CD4-positive, alpha-beta memory T cell (primary cell): ENCODE measurements around the gene DEDD. TPM values are rescaled to one million over a fixed set of nuclear protein-coding genes. Genes with fewer than 3 reads are reported as not detected.

Experiments
- CTCF ChIA-PET: fragments of 350-600 bp; sonication (Branson Sonifier 250); formaldehyde crosslinking; loops from one replicate; lab custom pipeline; 2021; ENCODE audit warnings: inconsistent platforms; ENCODE audit not compliant: partially characterized antibody; lab: Charles Lee
- POLR2A ChIA-PET: fragments of 350-600 bp; sonication (Branson Sonifier 250); formaldehyde crosslinking; loops from one replicate; lab custom pipeline; 2021; ENCODE audit not compliant: partially characterized antibody; lab: Charles Lee
- DNase-seq, 5 donors: peaks; one replicate each; pipeline versions ENCODE4 v3.0.0 to v3.0.0-alpha.2; 2020 to 2022; ENCODE audit warnings: mixed read lengths in 1 of 5
- H3K27ac ChIP-seq: one replicate; pipeline ENCODE4 v1.7.0; 2013; ENCODE audit warnings: low read depth, low read length
- H3K27me3 ChIP-seq: 2 replicates; pipeline ENCODE4 v1.7.0; 2013; ENCODE audit warnings: mild to moderate bottlenecking, low read length, moderate library complexity; ENCODE audit not compliant: insufficient read depth
- H3K36me3 ChIP-seq: 2 replicates; pipeline ENCODE4 v1.7.0; 2013; ENCODE audit warnings: mild to moderate bottlenecking, low read length, moderate library complexity; ENCODE audit not compliant: insufficient read depth
- H3K4me1 ChIP-seq: 2 replicates; pipeline ENCODE4 v1.7.0; 2013; ENCODE audit warnings: mild to moderate bottlenecking, low read length, moderate library complexity; ENCODE audit not compliant: insufficient read depth
- H3K4me3 ChIP-seq, 2 donors: one replicate each; pipeline ENCODE4 v1.7.0; 2013; ENCODE audit warnings: low read length in 2 of 2, mild to moderate bottlenecking in 1 of 2
- H3K9me3 ChIP-seq, 2 donors: one replicate each; pipeline ENCODE4 v1.7.0; 2013; ENCODE audit warnings: low read length in 2 of 2, control low read depth in 1 of 2; ENCODE audit not compliant: control insufficient read depth in 1 of 2
- H3K27ac Mint-ChIP-seq, 7 donors: one replicate each; pipeline ENCODE4 v1.8.0; 2020 to 2021; ENCODE audit warnings: mixed read lengths in 7 of 7, mild to moderate bottlenecking in 6 of 7, inconsistent platforms in 3 of 7, moderate library complexity in 3 of 7
- H3K27me3 Mint-ChIP-seq, 2 donors: one replicate each; pipeline ENCODE4 v1.8.0; 2020 to 2021; ENCODE audit warnings: mixed read lengths in 2 of 2
- H3K36me3 Mint-ChIP-seq, 2 donors: one replicate each; pipeline ENCODE4 v1.8.0; 2020 to 2021; ENCODE audit warnings: mixed read lengths in 2 of 2, inconsistent platforms in 1 of 2, mild to moderate bottlenecking in 1 of 2
- H3K4me1 Mint-ChIP-seq, 4 donors: one replicate each; pipeline ENCODE4 v1.8.0; 2020 to 2021; ENCODE audit warnings: mixed read lengths in 4 of 4, mild to moderate bottlenecking in 1 of 4
- H3K4me3 Mint-ChIP-seq, 8 donors: one replicate each; pipeline ENCODE4 v1.8.0; 2020 to 2021; ENCODE audit warnings: mixed read lengths in 8 of 8, mild to moderate bottlenecking in 7 of 8, moderate library complexity in 6 of 8, inconsistent platforms in 3 of 8
- H3K9me3 Mint-ChIP-seq, 8 donors: one replicate each; pipeline ENCODE4 v1.8.0; 2020 to 2021; ENCODE audit warnings: mixed read lengths in 8 of 8, mild to moderate bottlenecking in 5 of 8, inconsistent platforms in 3 of 8, moderate library complexity in 1 of 8
- intact Hi-C: fragments of 100-400 bp; cut with micrococcal nuclease; formaldehyde crosslinking; loops from one replicate; pipeline ENCODE4 v1.15.1; 2023
- polyA plus RNA-seq, 2 donors: library from polyadenylated mRNA; unstranded; fragments of 300-500 nt; fragmentation: Illumina TruSeq; gene quantifications; one replicate each; pipeline ENCODE4 v1.2.3, GENCODE V29; 2021
- total RNA-seq, 2 experiments: library from RNA; stranded (reverse); gene quantifications; one replicate each; pipeline ENCODE4 v1.2.3, GENCODE V29; 2021

The DEDD gene
- total and polyA plus RNA-seq, 4 experiments from 2014 or later: 39.1 to 42.0 (median 41.1) TPM

DNA sequence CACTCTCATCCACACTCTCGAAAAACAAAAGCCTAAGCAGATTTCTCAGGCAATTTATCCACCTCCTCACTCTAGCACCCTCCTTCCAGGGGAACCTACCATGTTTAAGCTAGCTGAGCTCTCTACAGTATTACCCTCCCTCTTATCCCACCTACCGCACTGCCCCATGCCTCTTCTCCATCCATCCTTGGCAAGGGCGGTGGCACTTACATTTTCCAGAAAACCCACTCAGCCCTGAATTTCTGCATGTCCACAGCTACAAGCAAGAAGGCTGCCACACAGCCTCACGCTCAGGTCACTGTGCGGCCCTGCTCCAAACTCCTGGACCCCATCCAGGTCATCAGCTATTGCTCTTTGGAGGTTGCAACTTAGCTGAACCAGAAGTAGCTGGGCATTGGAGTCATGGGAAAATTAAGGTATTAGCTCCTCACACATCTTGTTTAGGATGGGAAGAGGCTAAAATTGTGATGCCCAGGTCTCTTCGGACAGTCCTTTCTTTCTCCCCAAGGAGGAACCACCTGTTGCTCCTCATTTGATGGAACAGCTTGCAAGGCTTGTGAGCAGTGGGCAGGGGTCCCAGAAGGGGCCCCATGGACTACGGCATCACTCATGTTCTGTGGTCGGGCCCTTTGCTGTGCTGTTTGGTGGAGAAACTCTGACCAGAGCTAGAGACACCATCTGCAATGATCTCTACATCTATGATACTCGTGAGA is 33.2 kb downstream of the DEDD start:
- Histone ChIP-seq H3K4me1 (peaks cover 22% of the 10 kb centered on the region), H3K27ac (no peak overlapping the region), H3K4me3 (no peak overlapping the region), H3K9me3 (no peaks in the 10 kb centered on the region), H3K36me3 (peaks cover 25% of the 10 kb centered on the region), H3K27me3 (no peaks in the 10 kb centered on the region)
- Mint-ChIP-seq H3K27me3 (peaks cover 0 to 2% of the 10 kb centered on the region in 2 donors), H3K27ac (peak overlapping the region; percentile 53 to 84 (median 69)), H3K36me3 (peaks cover 13 to 42% of the 10 kb centered on the region in 2 donors), H3K9me3 (peaks cover 0 to 19% (median 3%) of the 10 kb centered on the region in 8 donors), H3K4me3 (peak overlapping the region; percentile 59 to 82 (median 72)), H3K4me1 (peaks cover 14 to 31% (median 22%) of the 10 kb centered on the region in 4 donors)
- intact Hi-C loops: loop anchor here (5.0 kb wide), 2 partner anchors 262 to 372 kb away; no protein-coding TSS in a partner anchor
- CTCF ChIA-PET: interaction anchor here (0.6 to 9.8 kb wide), 19 partner anchors 9 to 275 kb away, joined by 3 to 175 read pairs (median 9); partner anchors contain the start of genes ARHGAP30, F11R, NECTIN4 and NIT1
- no peak for DNase-seq
- POLR2A ChIA-PET: interaction anchor here (1.1 to 7.0 kb wide), 9 partner anchors 18 to 108 kb away, joined by 3 to 128 read pairs (median 17); partner anchors contain the start of genes ARHGAP30, F11R, NIT1 and PFDN2

- Histone ChIP-seq H3K4me1 (peaks cover 22% of the 10 kb centered on the region), H3K9me3 (no peaks in the 10 kb centered on the region), H3K27ac (peak within 1 kb of the TSS; percentile 55), H3K4me3 (peak within 1 kb of the TSS; percentile 54 to 72), H3K27me3 (no peaks in the 10 kb centered on the region), H3K36me3 (peaks cover 21% of the 10 kb centered on the region)
- Mint-ChIP-seq H3K27ac (peak within 1 kb of the TSS; percentile 75 to 100 (median 98)), H3K36me3 (peaks cover 13 to 38% of the 10 kb centered on the region in 2 donors), H3K4me3 (peak within 1 kb of the TSS; percentile 81 to 94 (median 88)), H3K9me3 (peaks cover 0 to 19% (median 3%) of the 10 kb centered on the region in 8 donors), H3K27me3 (peaks cover 0 to 2% of the 10 kb centered on the region in 2 donors), H3K4me1 (peaks cover 12 to 27% (median 20%) of the 10 kb centered on the region in 4 donors)
- POLR2A ChIA-PET: interaction anchor here (0.6 to 7.0 kb wide), 28 partner anchors 10 to 887 kb away, joined by 3 to 128 read pairs (median 6); partner anchors contain the start of genes ARHGAP30, DEDD, F11R and NIT1
- intact Hi-C loops: loop anchor here (5.0 kb wide), 2 partner anchors 261 to 371 kb away; no protein-coding TSS in a partner anchor
- CTCF ChIA-PET: interaction anchor here (0.6 to 9.8 kb wide), 38 partner anchors 10 to 322 kb away, joined by 3 to 175 read pairs (median 5); partner anchors contain the start of genes ARHGAP30, F11R, NECTIN4 and NIT1
- DNase-seq: peak; percentile 63 to 81 (median 69)
Observed at GRCh38 chr1:161098210-161099068, 34.0 kb downstream of the DEDD start, which contains the start of gene KLHDC9. TSS of gene KLHDC9 (plus strand) at chr1:161098361. CDS start at chr1:161098536, 175 bp downstream.

- no peak for DNase-seq
- CTCF ChIA-PET: interaction anchor here (0.8 to 9.8 kb wide), 17 partner anchors 9 to 319 kb away, joined by 3 to 175 read pairs (median 13); partner anchors contain the start of genes ARHGAP30, F11R, NECTIN4 and TSTD1
- Histone ChIP-seq H3K36me3 (peaks cover 11% of the 10 kb centered on the region), H3K27ac (no peak overlapping the region), H3K4me1 (peaks cover 22% of the 10 kb centered on the region), H3K27me3 (no peaks in the 10 kb centered on the region), H3K4me3 (no peak overlapping the region), H3K9me3 (no peaks in the 10 kb centered on the region)
- H3K27ac Mint-ChIP-seq: peak overlapping the region; percentile 35 to 100 (median 97)
- peaks cover 0 to 2% of the 10 kb centered on the region in 2 donors for H3K27me3 Mint-ChIP-seq
- intact Hi-C loops: loop anchor here (5.0 kb wide), 2 partner anchors 259 to 369 kb away; no protein-coding TSS in a partner anchor
- H3K4me1 Mint-ChIP-seq: peaks cover 12 to 27% (median 20%) of the 10 kb centered on the region in 4 donors
- peaks cover 9 to 31% of the 10 kb centered on the region in 2 donors for H3K36me3 Mint-ChIP-seq
- POLR2A ChIA-PET: interaction anchor here (1.2 to 7.0 kb wide), 14 partner anchors 10 to 259 kb away, joined by 4 to 128 read pairs (median 11); partner anchors contain the start of genes ARHGAP30, DEDD, F11R and NIT1
- H3K4me3 Mint-ChIP-seq: peak overlapping the region in 4 of 8 donors; percentile 12 to 52 (median 49)
- H3K9me3 Mint-ChIP-seq: peaks cover 0 to 19% (median 3%) of the 10 kb centered on the region in 8 donors
Observed at GRCh38 chr1:161096530-161096929, 35.9 kb downstream of the DEDD start.

DNA sequence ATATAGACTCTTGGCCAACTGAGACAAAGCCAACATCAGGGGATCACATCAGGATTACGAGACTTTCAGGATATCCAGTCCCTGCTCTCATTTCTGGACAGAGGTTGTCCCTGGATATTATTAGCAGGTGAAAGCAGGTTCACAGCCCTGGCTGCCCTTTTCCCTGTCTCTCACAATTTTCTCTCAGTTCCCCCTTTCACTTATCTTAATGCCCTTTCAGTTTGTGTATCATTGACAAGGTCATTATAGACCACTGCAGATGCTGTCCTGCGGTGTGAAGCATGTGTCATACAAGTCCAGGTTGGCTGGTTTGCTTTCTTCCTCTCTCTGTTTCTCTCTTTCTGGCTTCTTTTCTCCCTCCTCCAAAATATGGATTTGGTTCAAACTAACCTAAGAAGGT is 36.5 kb downstream of the DEDD start:
- ChIA-PET POLR2A (interaction anchor here (1.6 to 7.0 kb wide), 6 partner anchors 9 to 75 kb away, joined by 4 to 128 read pairs (median 48); partner anchors contain the start of genes ARHGAP30, F11R, NIT1 and PFDN2), CTCF (interaction anchor here (1.6 to 9.8 kb wide), 8 partner anchors 20 to 106 kb away, joined by 4 to 175 read pairs (median 34); partner anchors contain the start of genes ARHGAP30, F11R and TSTD1)
- Histone ChIP-seq H3K9me3 (no peaks in the 10 kb centered on the region), H3K27me3 (no peaks in the 10 kb centered on the region), H3K36me3 (peaks cover 9% of the 10 kb centered on the region), H3K4me3 (no peak overlapping the region), H3K4me1 (peaks cover 22% of the 10 kb centered on the region), H3K27ac (no peak overlapping the region)
- H3K4me3 Mint-ChIP-seq: no peak overlapping the region
- H3K36me3 Mint-ChIP-seq: peaks cover 9 to 27% of the 10 kb centered on the region in 2 donors
- intact Hi-C loops: loop anchor here (5.0 kb wide), 2 partner anchors 259 to 369 kb away; no protein-coding TSS in a partner anchor
- DNase-seq: no peak
- H3K27ac Mint-ChIP-seq: peak overlapping the region in 5 of 7 donors; percentile 35 to 99 (median 85)
- peaks cover 0 to 2% of the 10 kb centered on the region in 2 donors for H3K27me3 Mint-ChIP-seq
- H3K4me1 Mint-ChIP-seq: peaks cover 12 to 27% (median 20%) of the 10 kb centered on the region in 4 donors
- peaks cover 0 to 19% (median 3%) of the 10 kb centered on the region in 8 donors for H3K9me3 Mint-ChIP-seq

DNA sequence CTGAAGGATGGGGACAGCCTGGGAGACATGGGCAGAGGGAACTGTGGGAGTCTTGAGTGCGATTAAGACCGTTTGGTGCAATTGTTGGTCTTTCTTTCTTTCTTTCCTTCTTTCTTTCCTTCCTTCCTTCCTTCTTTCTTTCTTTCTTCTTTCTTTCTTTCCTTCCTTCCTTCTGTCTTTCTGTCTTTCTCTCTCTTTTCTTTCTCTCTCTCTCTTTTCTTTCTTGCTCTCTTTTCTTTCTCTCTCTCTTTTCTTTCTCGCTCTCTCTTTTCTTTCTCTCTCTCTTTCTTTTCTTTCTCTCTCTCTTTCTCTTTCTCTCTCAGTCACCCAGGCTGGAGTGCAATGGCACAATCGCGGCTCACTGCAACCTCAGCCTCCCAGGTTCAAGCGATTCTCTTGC is 37.2 kb downstream of the DEDD start:
- ChIA-PET POLR2A (interaction anchor here (1.0 to 7.0 kb wide), 3 partner anchors 26 to 57 kb away, joined by 3 to 128 read pairs (median 122); partner anchors contain the start of genes ARHGAP30 and USF1), CTCF (interaction anchor here (0.9 to 9.8 kb wide), 7 partner anchors 22 to 105 kb away, joined by 3 to 175 read pairs (median 47); partner anchors contain the start of genes ARHGAP30, F11R and TSTD1)
- Histone ChIP-seq H3K27me3 (no peaks in the 10 kb centered on the region), H3K4me3 (no peak overlapping the region), H3K9me3 (no peaks in the 10 kb centered on the region), H3K4me1 (peaks cover 22% of the 10 kb centered on the region), H3K36me3 (peaks cover 4% of the 10 kb centered on the region), H3K27ac (no peak overlapping the region)
- peaks cover 9 to 20% of the 10 kb centered on the region in 2 donors for H3K36me3 Mint-ChIP-seq
- H3K4me1 Mint-ChIP-seq: peaks cover 12 to 27% (median 21%) of the 10 kb centered on the region in 4 donors
- peak overlapping the region in 4 of 7 donors; percentile 55 to 99 (median 68) for H3K27ac Mint-ChIP-seq
- H3K27me3 Mint-ChIP-seq: peaks cover 0 to 2% of the 10 kb centered on the region in 2 donors
- peaks cover 0 to 19% (median 3%) of the 10 kb centered on the region in 8 donors for H3K9me3 Mint-ChIP-seq
- DNase-seq: no peak
- no peak overlapping the region for H3K4me3 Mint-ChIP-seq
- intact Hi-C loops: loop anchor here (5.0 kb wide), 2 partner anchors 258 to 368 kb away; no protein-coding TSS in a partner anchor
